ENCODE results near the gene SLC22A4.

SLC22A4 gene

DNA sequence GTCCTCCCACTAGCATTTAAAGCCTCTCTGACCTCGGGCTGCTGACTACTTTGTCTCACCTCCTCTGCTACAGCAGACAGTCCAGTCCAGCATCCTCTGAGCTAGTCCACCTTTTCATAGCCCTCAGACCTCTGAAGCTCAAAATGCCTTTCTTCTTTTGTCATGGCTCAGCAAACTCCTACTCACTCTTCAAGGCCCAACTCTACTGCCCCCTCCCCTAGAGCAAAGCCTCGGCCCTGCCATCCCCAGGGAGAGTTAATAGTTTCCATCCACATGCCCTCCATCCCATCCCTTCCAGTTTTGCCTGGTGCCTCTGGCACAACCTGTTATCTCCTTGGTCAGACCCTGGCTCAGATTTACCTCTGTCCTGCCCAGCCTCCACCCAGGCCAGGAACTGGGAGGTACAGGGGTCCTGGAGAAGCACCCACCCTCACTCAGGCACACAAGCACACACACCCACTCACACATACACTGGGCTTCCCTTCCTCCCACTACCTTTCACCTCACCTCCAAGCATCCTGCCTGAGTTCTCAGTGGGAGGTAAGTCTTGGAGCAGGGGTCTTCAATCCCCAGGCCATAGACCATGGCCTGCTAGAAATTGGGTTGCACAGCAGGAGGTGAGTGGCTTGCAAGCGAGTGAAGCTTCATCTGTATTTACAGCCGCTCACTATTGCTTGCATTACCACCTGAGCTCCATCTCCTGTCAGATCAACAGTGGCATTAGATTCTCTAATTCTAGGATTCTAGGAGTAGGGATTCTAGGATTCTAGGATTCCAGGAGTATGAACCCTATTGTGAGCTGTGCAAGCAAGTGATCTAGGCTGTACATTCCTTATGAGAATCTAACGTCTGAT lies 18.6 kb upstream of the SLC22A4 start:
- no peak for DNase-seq (ENCODE audit: low read depth)

DNA sequence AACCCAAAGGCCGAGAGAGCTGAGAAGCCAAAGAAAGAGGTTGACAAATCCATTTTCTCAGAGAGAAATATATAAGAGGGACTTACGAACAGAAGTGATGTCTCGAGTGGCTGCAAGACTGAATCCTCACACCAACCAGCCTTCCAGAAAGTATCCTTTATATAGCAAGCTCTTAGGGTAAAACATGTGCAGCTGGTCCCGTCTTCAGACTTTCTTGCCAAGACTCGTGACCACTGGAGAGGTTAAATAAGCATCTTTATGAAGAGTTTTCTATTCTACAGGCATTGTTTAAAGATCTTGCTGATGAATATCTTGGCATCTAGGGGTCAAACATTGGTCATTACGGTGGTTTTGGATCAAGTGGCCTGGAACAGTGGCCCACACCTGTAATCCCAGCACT lies 16.9 kb upstream of the SLC22A4 start:
- no peak for DNase-seq (ENCODE audit: low read depth)

DNA sequence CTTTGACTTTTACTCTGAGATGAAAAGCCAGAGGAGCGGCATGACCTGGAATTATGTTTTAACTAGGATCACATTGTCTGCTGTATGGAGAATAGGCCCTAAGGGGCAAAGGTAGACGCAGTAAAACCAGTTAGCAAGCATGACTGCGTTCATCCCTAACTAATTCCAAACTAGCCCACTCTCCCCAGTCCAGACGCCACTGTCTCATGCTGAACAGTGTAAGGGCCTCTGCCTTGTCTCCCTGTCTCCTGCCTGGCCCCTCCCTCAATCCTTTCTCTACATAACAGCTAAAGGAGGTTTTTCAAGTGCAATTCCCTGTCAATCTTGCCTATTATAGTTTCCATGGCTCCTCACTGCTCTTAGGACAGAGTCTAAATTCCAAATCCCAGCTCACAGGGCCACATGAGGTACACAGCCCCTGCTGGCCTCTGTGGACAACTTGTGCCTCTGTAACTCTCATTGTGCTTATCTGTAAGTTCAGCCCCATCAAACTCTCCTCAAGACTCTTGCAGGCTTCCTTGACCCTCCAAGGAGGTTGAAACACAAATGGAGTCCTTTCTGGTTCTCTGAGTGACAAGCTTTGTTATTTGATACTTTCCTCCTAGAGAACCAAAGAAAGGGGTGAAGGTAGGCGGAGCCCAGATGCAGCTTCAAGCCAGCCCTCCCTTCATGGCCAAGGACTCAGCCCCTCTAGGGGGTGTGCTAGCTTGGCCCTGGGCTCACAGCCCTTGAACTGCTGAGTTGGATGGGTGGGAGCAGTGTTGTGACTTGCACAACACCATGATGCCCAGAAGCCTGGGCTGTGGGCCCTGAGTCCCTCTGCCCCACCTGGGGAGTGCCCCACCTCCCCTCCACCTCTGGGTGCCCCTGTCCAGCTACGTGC lies 16.0 kb upstream of the SLC22A4 start:
- DNase-seq (ENCODE audit: low read depth), result no peak

DNA sequence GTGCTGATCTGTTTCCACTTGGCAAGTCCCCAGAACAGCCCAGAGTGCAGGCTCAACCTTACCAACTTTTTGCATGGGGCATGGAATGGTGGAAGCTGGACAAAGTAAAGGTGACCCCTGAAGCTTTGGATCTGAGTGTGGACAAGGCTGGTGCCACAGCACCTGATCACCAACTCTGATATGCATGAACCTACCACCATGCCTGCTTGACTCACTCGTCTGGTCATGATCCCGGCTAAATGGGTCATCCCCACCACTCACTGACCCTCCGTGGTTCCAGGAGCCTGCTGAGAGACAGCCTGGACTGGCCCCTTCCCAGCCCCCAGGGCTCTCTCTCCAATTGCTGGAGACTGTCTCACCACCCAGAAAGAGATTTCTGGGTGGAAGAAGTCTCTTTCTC lies 14.4 kb upstream of the SLC22A4 start:
- DNase-seq (ENCODE audit: low read depth), result no peak

DNA sequence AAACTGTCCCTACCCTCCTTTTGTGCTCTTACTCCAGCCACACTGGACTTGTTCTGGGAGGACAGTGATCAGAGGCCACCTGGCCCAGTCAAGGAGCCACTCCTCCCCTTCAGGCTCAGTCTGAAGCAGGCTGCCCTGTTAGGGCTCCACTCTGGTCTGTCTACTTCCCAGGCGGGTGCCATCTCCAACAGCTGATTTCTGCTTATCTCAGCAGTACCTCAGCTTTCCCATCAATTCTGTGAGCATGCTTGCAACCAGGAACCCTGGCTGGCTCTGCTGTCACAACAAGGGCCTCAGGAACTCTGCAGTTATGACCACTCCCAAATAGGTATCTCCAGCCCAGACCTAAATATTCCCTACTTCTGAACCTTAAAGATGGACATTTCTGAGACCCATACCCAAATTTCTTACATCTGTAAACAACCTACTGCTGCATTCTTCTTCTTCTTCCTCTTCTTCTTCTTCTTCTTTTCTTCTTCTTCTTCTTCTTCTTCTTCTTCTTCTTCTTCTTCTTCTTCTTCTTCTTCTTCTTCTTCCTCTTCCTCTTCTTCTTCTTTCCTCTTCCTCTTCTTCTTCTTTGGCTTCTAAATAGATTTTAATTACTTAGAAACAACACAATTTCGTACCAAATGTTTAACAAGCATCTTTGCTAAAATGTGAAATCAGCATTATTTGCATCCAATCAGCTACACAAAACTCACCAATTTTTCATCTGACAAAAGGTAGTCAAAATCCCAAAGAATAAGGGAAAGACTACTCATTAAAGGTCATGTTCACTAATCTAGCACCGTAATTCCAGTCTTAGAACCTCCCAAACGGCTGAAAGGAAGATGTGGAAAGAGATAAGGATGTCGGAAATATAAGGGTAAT lies 13.6 kb upstream of the SLC22A4 start:
- DNase-seq (ENCODE audit: low read depth), result no peak

DNA sequence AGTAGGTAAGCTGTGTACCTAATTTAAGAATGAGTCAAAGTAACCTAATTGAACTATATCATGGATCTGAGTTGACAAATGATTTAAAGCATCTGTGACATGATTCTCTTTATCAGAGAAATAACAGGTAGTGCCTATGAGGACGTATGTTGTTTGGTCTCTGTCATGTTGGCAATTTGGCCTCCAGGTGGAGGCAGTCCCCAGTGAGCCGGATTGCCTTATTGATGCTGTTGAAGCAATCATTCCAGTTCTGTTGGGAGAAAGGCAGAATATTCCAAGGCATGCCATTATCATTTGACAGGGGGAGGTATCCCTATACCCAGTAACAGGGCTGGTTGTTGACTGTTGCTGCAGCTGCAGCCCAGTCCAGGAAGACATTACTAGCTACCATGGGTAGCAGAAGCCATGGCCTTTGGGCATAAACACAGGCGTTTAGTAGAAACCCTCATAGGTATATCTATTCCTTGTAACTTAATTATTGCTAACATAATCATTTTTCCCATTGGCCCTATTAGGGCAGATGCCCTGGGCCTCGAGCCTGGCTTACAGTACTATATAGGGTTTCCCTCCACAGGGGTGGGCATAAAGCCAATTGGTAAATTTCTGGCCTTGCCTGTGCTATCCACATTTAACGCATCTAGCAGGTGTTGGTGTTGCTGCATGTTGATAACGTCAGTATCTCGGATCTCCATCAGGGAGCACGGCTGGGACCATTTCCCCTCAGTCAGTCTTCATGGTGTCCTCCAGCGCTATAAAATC lies 12.2 kb upstream of the SLC22A4 start:
- no peak for DNase-seq (ENCODE audit: low read depth)

DNA sequence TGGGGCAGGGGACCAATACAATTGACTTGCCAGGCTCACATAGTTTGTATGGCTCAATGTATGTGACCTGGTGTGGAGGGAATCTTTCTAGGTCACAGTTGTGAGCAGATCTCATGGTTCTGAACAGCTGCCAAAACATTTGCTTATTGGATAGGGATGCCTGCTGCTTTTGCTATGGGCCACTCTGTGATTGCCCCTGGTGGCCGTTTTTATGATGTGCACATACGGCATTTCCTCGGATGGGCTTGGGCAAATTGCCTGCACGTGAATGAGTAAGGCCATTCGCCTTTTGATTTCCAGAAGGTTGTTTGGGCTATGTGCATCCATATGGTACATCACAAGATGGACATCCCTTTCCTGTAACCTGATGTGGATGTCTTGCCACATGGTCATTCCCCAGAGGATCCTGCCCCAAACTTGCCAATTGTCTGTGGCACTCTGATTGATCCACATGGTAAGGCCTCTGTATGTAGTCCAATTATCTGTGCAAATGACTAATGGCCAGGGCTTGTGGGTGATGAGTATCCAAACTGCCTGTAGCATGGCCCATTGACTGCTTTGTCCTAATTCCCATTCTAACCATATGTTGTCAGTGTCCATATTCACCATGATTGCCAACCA lies 10.7 kb upstream of the SLC22A4 start:
- no peak for DNase-seq (ENCODE audit: low read depth)

DNA sequence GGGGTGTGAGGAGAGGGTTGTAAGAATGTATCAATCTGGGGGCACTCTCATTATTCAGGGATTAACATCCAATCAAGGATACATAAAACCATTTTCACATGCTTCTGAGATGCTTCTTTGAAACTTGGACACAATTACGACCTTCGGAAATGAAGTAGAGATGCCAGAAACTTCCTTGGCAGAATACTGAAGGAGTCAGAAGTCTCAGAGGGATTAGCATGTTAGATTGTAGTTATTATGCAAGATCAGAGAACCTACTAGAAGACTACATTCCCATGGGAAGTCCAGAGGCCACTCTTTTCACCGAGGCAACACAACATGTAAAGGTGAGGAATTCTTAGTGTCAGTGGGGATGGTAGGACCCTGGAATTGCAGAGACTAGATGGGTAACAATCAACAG lies 5.1 kb upstream of the SLC22A4 start:
- DNase-seq (ENCODE audit: low read depth), result no peak

DNA sequence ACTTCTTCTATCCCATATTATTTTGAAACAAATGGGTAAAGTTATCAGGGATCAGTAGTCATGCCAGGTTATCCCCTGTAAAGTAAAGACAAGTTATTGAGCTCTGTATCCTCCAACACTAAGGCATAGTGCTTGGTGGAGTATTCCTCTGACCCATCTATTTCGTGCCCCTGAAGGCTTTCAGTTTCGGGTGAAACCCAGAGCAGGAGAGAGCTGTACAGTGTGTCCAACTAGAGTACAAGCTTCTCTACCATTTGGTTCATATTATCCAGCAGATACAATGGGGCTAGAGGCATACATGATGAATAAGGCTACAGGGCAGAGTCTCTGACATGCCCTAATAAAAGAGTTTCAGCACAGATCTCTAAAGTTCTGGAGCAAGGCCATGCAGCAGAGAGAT lies 3.2 kb upstream of the SLC22A4 start:
- no peak for DNase-seq (ENCODE audit: low read depth)

DNA sequence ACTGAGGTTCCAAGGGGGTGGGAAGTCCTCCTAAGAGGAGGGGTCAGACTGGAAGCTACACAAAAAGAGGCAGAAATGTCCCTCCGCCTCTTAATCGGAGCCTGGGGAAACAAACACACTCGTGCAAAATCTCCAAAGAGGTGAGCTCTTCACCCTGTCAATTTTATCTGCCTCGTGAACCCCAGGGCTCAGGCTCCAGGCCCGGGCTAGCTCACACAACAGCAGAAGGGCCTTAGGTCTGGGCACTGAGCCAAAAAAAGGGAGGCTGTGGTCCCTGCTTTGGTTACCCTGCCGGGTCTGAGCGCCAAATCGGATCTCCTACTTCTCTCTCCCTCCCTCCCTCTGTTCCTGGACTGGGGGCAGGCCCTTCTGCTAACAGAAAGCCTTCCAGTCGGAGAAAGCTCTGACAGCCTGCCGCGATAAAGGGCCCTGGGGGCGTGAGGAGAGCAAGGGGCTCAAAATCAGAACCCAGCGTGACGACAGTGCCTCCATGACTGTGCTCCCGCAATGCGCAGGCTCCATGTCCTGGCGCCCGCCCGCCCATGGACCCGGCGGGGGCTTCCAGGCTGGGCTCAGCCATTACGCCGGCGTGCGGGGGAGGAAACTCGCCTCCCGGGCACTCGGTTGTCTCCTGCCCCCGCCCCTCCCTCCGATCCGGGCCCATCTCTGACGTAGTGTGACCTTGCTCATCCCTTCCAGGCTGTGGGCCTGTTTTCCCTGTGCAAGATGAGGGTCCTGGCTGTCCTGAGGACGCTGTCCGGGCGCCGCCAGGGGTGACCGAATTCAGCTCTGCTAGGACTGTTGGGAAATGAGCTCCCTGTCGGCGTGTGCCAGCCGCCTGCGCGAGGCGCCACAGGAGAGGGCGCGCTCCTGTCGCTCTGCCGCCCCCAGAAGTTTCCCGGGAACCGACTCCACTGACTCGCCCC lies 865 bp upstream of the SLC22A4 start:
- peak; percentile 41 for DNase-seq (ENCODE audit: low read depth)

DNA sequence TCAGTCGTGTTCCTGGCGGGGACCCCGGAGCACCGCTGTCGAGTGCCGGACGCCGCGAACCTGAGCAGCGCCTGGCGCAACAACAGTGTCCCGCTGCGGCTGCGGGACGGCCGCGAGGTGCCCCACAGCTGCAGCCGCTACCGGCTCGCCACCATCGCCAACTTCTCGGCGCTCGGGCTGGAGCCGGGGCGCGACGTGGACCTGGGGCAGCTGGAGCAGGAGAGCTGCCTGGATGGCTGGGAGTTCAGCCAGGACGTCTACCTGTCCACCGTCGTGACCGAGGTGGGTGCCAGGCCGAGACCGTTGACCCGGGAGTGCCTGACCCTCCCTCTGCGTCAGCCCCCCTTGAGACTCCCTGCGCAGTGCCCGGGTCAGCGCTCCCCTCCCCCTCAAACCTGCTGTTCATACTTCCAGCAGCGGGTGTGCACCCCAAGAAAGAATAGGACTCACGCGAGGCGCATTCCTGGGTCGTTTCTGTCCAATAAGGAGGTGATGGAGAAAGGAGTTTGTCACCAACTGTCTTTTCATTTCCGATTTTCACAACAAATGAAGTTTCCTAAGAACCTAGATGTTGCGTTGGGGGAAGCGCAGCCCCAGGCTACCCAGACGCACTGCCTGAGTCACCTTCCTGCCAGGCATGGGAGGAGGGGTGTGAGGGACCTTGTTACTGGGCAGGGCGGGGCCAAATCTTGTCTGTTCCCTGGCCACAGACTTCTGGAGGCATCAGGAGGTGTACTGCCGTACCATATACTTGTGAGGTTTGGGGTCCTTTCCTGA lies 722 bp downstream of the SLC22A4 start:
- peak; percentile 55 for DNase-seq (ENCODE audit: low read depth)

DNA sequence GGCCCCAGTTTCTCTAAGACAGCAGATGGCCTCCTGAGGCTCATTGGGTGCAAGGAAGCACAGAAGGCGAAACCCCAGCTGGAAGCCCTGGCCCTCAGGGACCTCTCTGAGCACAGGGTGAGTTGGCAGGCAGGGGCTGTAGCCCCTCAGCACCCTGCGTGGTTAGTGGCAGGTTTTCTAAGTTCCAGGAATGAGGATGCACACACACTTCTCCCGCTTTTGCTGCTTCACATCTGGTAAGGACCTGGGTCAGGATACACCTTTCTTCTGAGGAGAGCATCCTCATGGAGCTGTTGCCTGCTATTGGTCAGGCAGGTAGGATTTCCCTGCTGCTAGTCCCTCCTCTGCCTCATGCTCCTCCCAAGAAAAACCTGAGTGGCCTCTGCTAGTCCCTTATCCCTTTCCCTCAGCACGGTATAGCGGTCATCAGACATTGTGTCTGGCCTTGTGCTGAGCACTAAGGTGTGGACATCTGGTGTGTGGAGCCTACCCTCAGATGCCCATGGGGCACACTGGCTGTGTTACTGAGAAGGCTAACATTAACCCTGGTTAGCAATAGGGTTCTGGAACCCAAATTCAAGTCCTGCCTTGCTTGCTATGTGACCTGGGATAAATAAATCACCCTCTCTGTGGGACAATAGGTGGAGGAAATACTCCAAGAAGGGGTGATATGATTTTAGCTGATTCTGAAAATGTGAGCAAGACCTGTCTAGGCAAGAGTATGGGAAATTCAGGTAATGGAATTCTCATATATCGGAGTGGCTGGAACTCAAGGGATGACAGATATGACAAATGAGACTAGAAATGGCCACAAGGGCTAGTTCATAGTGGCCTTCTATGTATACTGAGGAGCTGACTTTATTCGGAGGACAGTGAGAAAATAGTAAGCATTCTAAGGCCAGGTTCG lies 1.6 kb downstream of the SLC22A4 start:
- no peak for DNase-seq (ENCODE audit: low read depth)

DNA sequence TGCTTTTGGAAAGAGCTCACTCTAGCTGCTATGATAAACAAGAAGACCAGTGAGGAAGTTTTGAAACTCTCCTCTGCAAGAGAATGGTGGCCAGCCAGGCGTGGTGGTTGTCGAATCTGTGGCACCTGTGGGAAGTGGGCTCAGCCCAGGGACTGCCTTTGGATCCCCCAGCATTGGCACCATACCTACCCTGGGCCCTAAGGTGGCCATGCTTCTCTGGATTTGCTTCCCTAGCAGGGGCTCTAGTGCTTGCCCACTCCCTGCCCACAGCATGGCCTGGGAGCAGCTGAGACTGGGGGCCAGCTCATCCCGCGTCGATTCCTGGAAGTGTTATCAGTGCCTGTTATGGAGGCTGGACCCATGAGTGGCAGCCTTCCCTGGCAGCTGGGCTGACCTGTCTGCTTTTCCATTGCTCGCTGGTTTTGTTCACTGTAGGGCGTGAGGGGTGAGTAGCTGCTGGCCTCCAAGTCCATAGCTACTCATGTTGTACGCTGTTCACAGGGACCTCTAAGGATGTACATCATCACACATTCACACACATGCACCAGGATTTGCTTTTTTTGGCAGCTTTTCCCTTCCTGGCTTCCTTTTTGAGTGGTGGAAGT lies 2.3 kb downstream of the SLC22A4 start:
- no peak for DNase-seq (ENCODE audit: low read depth)

DNA sequence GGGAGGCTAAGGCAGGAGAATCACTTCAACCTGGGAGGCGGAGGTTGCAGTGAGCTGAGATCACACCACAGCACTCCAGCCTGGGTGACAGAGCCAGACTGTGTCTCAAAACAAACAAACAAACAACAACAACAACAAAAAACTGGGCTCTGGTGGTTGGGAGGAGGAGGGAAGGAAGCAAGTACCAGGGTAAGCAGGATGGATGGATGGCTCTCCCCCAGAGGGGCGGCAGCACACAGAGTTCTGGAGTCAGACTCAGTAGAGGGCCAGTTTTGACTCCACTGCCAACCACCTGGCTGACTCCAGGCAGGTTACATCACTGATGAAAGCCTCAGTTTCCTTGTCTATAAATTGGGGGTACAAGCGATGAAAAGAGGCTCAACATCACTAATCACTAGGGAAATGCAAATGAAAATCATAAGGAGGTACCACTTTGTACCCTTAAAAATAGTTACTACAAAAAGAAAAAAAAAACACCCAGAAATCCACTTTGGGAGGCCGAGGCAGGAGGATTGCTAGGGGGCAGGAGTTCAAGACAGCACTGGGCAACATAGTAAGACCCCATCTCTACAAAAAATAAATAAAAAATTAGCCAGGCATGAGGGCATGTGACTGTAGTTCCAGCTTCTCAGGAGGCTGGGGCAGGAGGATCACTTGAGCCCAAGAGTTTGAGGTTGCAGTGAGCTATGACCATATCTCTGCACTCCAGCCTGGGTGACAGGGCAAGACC lies 3.2 kb downstream of the SLC22A4 start:
- DNase-seq (ENCODE audit: low read depth), result no peak

DNA sequence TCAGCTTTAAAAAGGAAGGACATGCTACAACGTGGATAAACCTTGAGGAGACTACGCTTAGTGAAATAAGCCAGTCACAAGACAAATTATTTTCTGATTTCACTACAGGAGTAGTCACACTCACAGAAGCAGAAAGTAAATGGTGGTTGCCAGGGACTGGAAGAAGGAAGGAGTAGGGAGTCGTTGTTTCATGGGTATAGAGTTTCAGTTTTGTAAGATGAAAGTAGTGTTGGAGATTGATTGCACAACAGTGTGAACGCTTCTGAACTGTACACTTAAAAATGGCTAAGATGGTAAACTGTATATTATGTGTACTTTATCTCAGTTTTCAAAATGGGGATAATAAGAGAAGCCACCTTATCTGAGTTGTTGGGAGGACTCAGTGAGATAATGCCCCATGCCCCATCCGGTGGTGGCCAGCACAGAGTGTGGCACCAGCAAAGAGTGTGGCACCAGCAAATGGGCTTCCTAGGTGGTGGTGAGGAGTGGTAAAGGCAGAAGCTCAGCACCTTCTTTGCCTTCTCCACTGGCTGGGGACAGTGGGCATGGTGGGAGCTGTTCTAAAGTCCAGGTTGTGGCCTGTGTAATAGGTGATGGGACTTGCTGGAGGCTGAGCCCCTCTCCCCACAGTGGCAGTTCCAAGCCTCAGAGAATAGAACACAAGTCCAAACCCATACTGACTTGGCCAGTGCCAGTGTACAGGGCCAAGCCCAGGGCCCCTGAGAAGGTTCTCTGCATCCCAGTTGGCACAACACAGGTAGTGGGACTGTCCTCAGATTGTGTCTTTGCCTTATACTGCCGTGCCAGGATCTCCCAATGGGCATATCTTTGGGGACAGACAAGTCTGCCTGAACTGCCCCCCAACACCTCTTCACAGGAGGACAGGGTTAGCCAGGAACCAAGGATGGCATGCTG lies 4.4 kb downstream of the SLC22A4 start:
- no peak for DNase-seq (ENCODE audit: low read depth)

DNA sequence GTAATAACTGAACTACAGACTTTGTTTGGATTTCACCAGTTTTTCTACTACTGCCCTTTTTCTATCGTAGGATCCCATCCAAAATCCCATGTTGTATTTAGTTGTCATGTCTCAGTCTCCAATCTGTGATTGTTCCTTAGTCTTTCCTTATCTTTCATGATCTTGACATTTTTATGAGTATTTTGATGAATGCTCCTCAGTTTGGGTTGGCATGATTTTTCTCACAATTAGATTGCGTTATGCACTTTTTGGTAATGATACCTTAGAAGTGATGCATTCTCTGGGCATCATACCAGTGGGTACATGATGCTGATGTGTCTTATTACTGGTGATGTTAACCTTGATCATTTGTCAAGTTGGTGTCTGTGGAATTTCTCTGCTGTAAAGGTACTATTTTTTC lies 5.7 kb downstream of the SLC22A4 start:
- no peak for DNase-seq (ENCODE audit: low read depth)
